ENCODE results near the gene GPHN. TPM values are rescaled to one million over a fixed set of nuclear protein-coding genes. Genes with fewer than 3 reads are reported as not detected.

Gene GPHN
- total RNA-seq, 1 donor from 2014 or later: 28.5 TPM

- Histone ChIP-seq H3K27ac (no peak overlapping the region), H3K9me3 (no peaks in the 10 kb centered on the region), H3K36me3 (peaks cover 6% of the 10 kb centered on the region), H3K27me3 (no peaks in the 10 kb centered on the region), H3K4me1 (no peaks in the 10 kb centered on the region), H3K4me3 (no peak overlapping the region)
- ATAC-seq: no peak
- DNase-seq: no peak
- intact Hi-C loops (cut with DNase I): loop anchor here (10.0 kb wide), 1 partner anchor 117 kb away; no protein-coding TSS in a partner anchor
- TF ChIP-seq CTCF (IDR thresholded peaks at IDR 0.05): no peak
These were observed 660.1 kb downstream of the GPHN start for GRCh38 chr14:67168110-67168441.

GRCh38 chr14:67170660-67171059 lies 662.7 kb downstream of the GPHN start:
- H3K4me3 ChIP-seq: no peak overlapping the region
- H3K9me3 ChIP-seq: peaks cover 3% of the 10 kb centered on the region
- intact Hi-C loops (cut with DNase I): no loop called here
- TF ChIP-seq CTCF (IDR thresholded peaks at IDR 0.05): no peak
- H3K36me3 ChIP-seq: peaks cover 6% of the 10 kb centered on the region
- DNase-seq (no peak), ATAC-seq (no peak)
- no peaks in the 10 kb centered on the region for H3K27me3 ChIP-seq
- no peak overlapping the region for H3K27ac ChIP-seq
- no peaks in the 10 kb centered on the region for H3K4me1 ChIP-seq

- TF ChIP-seq CTCF (IDR thresholded peaks at IDR 0.05): no peak
- Histone ChIP-seq H3K27ac (no peak overlapping the region), H3K36me3 (peaks cover 6% of the 10 kb centered on the region), H3K9me3 (peaks cover 3% of the 10 kb centered on the region), H3K4me3 (no peak overlapping the region), H3K4me1 (no peaks in the 10 kb centered on the region), H3K27me3 (no peaks in the 10 kb centered on the region)
- no peak for DNase-seq
- no peak for ATAC-seq
- intact Hi-C loops (cut with DNase I): no loop called here
These were observed 664.1 kb downstream of the GPHN start for GRCh38 chr14:67172056-67172455.

- peaks cover 3% of the 10 kb centered on the region for H3K9me3 ChIP-seq
- H3K4me3 ChIP-seq: no peak overlapping the region
- H3K4me1 ChIP-seq: no peaks in the 10 kb centered on the region
- intact Hi-C loops (cut with DNase I): no loop called here
- no peak for ATAC-seq
- peaks cover 6% of the 10 kb centered on the region for H3K36me3 ChIP-seq
- no peak overlapping the region for H3K27ac ChIP-seq
- no peak for TF ChIP-seq CTCF (IDR thresholded peaks at IDR 0.05)
- no peak for DNase-seq
- H3K27me3 ChIP-seq: no peaks in the 10 kb centered on the region
These were observed 664.6 kb downstream of the GPHN start for GRCh38 chr14:67172520-67172919.

- Histone ChIP-seq H3K27ac (no peak overlapping the region), H3K4me3 (no peak overlapping the region), H3K36me3 (peaks cover 6% of the 10 kb centered on the region), H3K27me3 (no peaks in the 10 kb centered on the region), H3K9me3 (peaks cover 10% of the 10 kb centered on the region), H3K4me1 (no peaks in the 10 kb centered on the region)
- no peak for DNase-seq
- ATAC-seq: no peak
- TF ChIP-seq CTCF (IDR thresholded peaks at IDR 0.05): no peak
- intact Hi-C loops (cut with DNase I): no loop called here
These were observed 665.8 kb downstream of the GPHN start for GRCh38 chr14:67173719-67174118.

- intact Hi-C loops (cut with DNase I): no loop called here
These were observed 678.3 kb downstream of the GPHN start for GRCh38 chr14:67186172-67186768.

More at GRCh38 chr14:67186172-67186768, 678.3 kb downstream of the GPHN start:
- Histone ChIP-seq H3K9me3 (no peaks in the 10 kb centered on the region), H3K4me1 (no peaks in the 10 kb centered on the region), H3K36me3 (no peaks in the 10 kb centered on the region), H3K4me3 (no peak overlapping the region), H3K27me3 (no peaks in the 10 kb centered on the region), H3K27ac (no peak overlapping the region)
- ATAC-seq (no peak), DNase-seq (no peak)
- TF ChIP-seq CTCF (IDR thresholded peaks at IDR 0.05): no peak
